H1 (cell line): ENCODE measurements around the gene TEX38. TPM values are rescaled to one million over a fixed set of nuclear protein-coding genes. Genes with fewer than 3 reads are reported as not detected.

ENCODE experiments used
- CTCF ChIA-PET: fragments of 300-600 bp; sonication (Branson Sonifier 250); formaldehyde crosslinking; loops from one replicate; lab custom pipeline; 2021; ENCODE audit not compliant: partially characterized antibody; lab: Charles Lee
- POLR2A ChIA-PET: fragments of 300-600 bp; sonication (Branson Sonifier 250); formaldehyde crosslinking; loops from one replicate; lab custom pipeline; 2021; ENCODE audit warnings: inconsistent platforms; ENCODE audit not compliant: partially characterized antibody; lab: Charles Lee
- DNase-seq, 2 experiments: peaks; one replicate each; pipeline versions ENCODE4 v3.0.0 to v3.0.0-alpha.2; 2010 to 2022; ENCODE audit warnings: low spot score in 2 of 2, low read depth in 1 of 2, mixed read lengths in 1 of 2
- FAIRE-seq: peaks from 2 replicates; lab custom pipeline; 2011; peaks lifted over from hg19 to GRCh38; lab: Jason Lieb, UNC
- H2AFZ ChIP-seq: 2 replicates; pipeline ENCODE4 v1.8.1; 2012; ENCODE audit warnings: low read length, inconsistent platforms
- H2AK5ac ChIP-seq: 2 replicates; pipeline ENCODE4 v1.6.1; 2013; ENCODE audit warnings: low read depth, low read length
- H2BK120ac ChIP-seq: replicated peaks from 2 replicates; pipeline ENCODE3; 2013; ENCODE audit warnings: low read depth, low read length, inconsistent platforms
- H2BK12ac ChIP-seq: 2 replicates; pipeline ENCODE4 v1.6.1; 2013; ENCODE audit warnings: low read depth, low read length
- H2BK15ac ChIP-seq: 2 replicates; pipeline ENCODE4 v1.6.1; 2013; ENCODE audit warnings: low read length
- H2BK20ac ChIP-seq: 2 replicates; pipeline ENCODE4 v1.6.1; 2013; ENCODE audit warnings: low read length
- H2BK5ac ChIP-seq: 2 replicates; pipeline ENCODE4 v1.6.1; 2013; ENCODE audit warnings: low read depth, low read length
- H3K14ac ChIP-seq: 2 replicates; pipeline ENCODE4 v1.6.1; 2013; ENCODE audit warnings: inconsistent platforms; ENCODE audit not compliant: insufficient read length
- H3K18ac ChIP-seq: 2 replicates; pipeline ENCODE4 v1.6.1; 2013; ENCODE audit warnings: low read length; ENCODE audit errors: extremely low read depth
- H3K23ac ChIP-seq: 2 replicates; pipeline ENCODE4 v1.6.1; 2013; ENCODE audit warnings: inconsistent platforms; ENCODE audit not compliant: insufficient read length
- H3K23me2 ChIP-seq: 2 replicates; pipeline ENCODE4 v1.6.1; 2013; ENCODE audit warnings: low read depth, low read length
- H3K27ac ChIP-seq: 2 replicates; pipeline ENCODE4 v1.6.1; 2011; ENCODE audit warnings: low read depth, low read length, inconsistent platforms
- H3K27me3 ChIP-seq, 4 experiments: replicated peaks in 1 of 4; 1 replicate in 1 of 4; 2 replicates in 3 of 4; pipeline versions ENCODE4 v1.6.1 to v1.8.1; 2011 to 2013; ENCODE audit warnings: low read length in 3 of 4, mild to moderate bottlenecking in 3 of 4, inconsistent platforms in 2 of 4, mixed read lengths in 2 of 4, moderate library complexity in 1 of 4; ENCODE audit not compliant: control insufficient read depth in 3 of 4, insufficient read depth in 3 of 4; ENCODE audit errors: extremely low read depth in 1 of 4
- H3K36me3 ChIP-seq, 4 experiments: 2 replicates each; pipeline versions ENCODE4 v1.6.1 to v1.8.1; 2011 to 2013; ENCODE audit warnings: mild to moderate bottlenecking in 4 of 4, low read length in 3 of 4, moderate library complexity in 2 of 4, control low read depth in 1 of 4, inconsistent platforms in 1 of 4; ENCODE audit not compliant: insufficient read depth in 4 of 4, control insufficient read depth in 2 of 4
- H3K4ac ChIP-seq: replicated peaks from 2 replicates; pipeline ENCODE3; 2013; ENCODE audit warnings: low read length, low read depth, mixed read lengths, inconsistent platforms; ENCODE audit not compliant: insufficient read length
- H3K4me1 ChIP-seq, 4 experiments: replicated peaks in 1 of 4; 1 replicate in 1 of 4; 2 replicates in 3 of 4; pipeline versions ENCODE4 v1.6.1 to v1.8.1; 2011 to 2013; ENCODE audit warnings: low read length in 3 of 4, inconsistent platforms in 2 of 4, mixed read lengths in 1 of 4; ENCODE audit not compliant: insufficient read depth in 4 of 4, control insufficient read depth in 3 of 4
- H3K4me2 ChIP-seq, 2 experiments: 2 replicates each; pipeline versions ENCODE4 v1.6.1 to v1.8.1; 2011 to 2013; ENCODE audit warnings: low read depth in 2 of 2, low read length in 2 of 2, control low read depth in 1 of 2, inconsistent platforms in 1 of 2, mild to moderate bottlenecking in 1 of 2; ENCODE audit not compliant: insufficient read depth in 1 of 2
- H3K4me3 ChIP-seq, 4 experiments: fragments of 200-600, 300-600 bp in 1 of 4; sonication (generic), shearing (Covaris generic), sonication (Bioruptor Twin) in 1 of 4; 2 replicates each; pipeline versions ENCODE4 v1.5.1 to v1.8.1; 2011 to 2016; ENCODE audit warnings: low read length in 4 of 4, low read depth in 3 of 4, control low read depth in 2 of 4, inconsistent platforms in 2 of 4, mild to moderate bottlenecking in 2 of 4, mixed read lengths in 1 of 4, moderate library complexity in 1 of 4; ENCODE audit not compliant: insufficient read depth in 2 of 4; ENCODE audit errors: extremely low read depth in 1 of 4
- H3K56ac ChIP-seq: replicated peaks from 2 replicates; pipeline ENCODE3; 2013; ENCODE audit warnings: low read depth, mild to moderate bottlenecking, mixed read lengths, low read length, inconsistent platforms; ENCODE audit not compliant: insufficient read length
- H3K79me1 ChIP-seq: 2 replicates; pipeline ENCODE4 v1.6.1; 2013; ENCODE audit warnings: low read depth, low read length, control low read depth
- H3K79me2 ChIP-seq, 2 experiments: 2 replicates each; pipeline versions ENCODE4 v1.6.1 to v1.8.1; 2012 to 2013; ENCODE audit warnings: low read length in 2 of 2, mild to moderate bottlenecking in 2 of 2, inconsistent platforms in 1 of 2; ENCODE audit not compliant: insufficient read depth in 2 of 2, control insufficient read depth in 1 of 2
- H3K9ac ChIP-seq, 4 experiments: replicated peaks in 1 of 4; 1 replicate in 1 of 4; 2 replicates in 3 of 4; pipeline versions ENCODE4 v1.6.1 to v1.8.1; 2011 to 2013; ENCODE audit warnings: low read depth in 3 of 4, low read length in 3 of 4, control low read depth in 2 of 4, mild to moderate bottlenecking in 2 of 4, moderate library complexity in 2 of 4, inconsistent platforms in 1 of 4; ENCODE audit errors: extremely low read depth in 1 of 4
- H3K9me3 ChIP-seq, 2 experiments: 2 replicates each; pipeline versions ENCODE4 v1.6.1 to v1.8.1; 2012 to 2013; ENCODE audit warnings: mild to moderate bottlenecking in 2 of 2, moderate library complexity in 2 of 2, control low read depth in 1 of 2, inconsistent platforms in 1 of 2, low read depth in 1 of 2, low read length in 1 of 2, mixed read lengths in 1 of 2; ENCODE audit not compliant: insufficient read depth in 2 of 2
- H4K20me1 ChIP-seq, 2 experiments: replicated peaks in 1 of 2; 2 replicates each; pipeline versions ENCODE3 to v1.8.1; 2011 to 2013; ENCODE audit warnings: inconsistent platforms in 2 of 2, low read length in 2 of 2, mild to moderate bottlenecking in 1 of 2; ENCODE audit not compliant: insufficient read depth in 2 of 2, control insufficient read depth in 1 of 2
- H4K5ac ChIP-seq: 2 replicates; pipeline ENCODE4 v1.6.1; 2013; ENCODE audit warnings: low read length, low read depth, mixed read lengths, inconsistent platforms; ENCODE audit not compliant: insufficient read length
- H4K8ac ChIP-seq: 2 replicates; pipeline ENCODE4 v1.8.0; 2013; ENCODE audit warnings: mild to moderate bottlenecking, moderate library complexity, low read length, inconsistent platforms; ENCODE audit not compliant: insufficient read depth; ENCODE audit errors: extremely low read depth
- H4K91ac ChIP-seq: replicated peaks from 2 replicates; pipeline ENCODE3; 2013; ENCODE audit warnings: low read length, mixed read lengths, inconsistent platforms; ENCODE audit not compliant: insufficient read length
- ATF2 ChIP-seq: IDR thresholded peaks from 2 replicates; pipeline ENCODE4 v1.6.1; 2012; ENCODE audit warnings: low read length, inconsistent platforms
- ATF3 ChIP-seq: IDR thresholded peaks from 2 replicates; pipeline ENCODE4 v1.6.1; 2011; ENCODE audit warnings: low read depth, mild to moderate bottlenecking, low read length; ENCODE audit not compliant: insufficient read depth
- CHD1 ChIP-seq: IDR thresholded peaks from 2 replicates; pipeline ENCODE4 v1.6.1; 2012; ENCODE audit warnings: low read depth, low read length, improper control_type of control experiment
- CHD2 ChIP-seq: IDR thresholded peaks from 2 replicates; pipeline ENCODE4 v1.6.1; 2012; ENCODE audit warnings: low read length, improper control_type of control experiment
- EZH2 ChIP-seq: fragments of 200-600 bp; sonication (generic); IDR thresholded peaks from 2 replicates; pipeline ENCODE4 v1.7.1; 2012; ENCODE audit warnings: low read depth, mild to moderate bottlenecking, moderate library complexity, low read length, inconsistent platforms; ENCODE audit not compliant: severe bottlenecking
- HDAC2 ChIP-seq, 2 experiments: fragments of 300-600 bp in 1 of 2; sonication (generic) in 1 of 2; IDR thresholded peaks; 2 replicates each; pipeline ENCODE4 v1.6.1; 2011 to 2012; ENCODE audit warnings: low read depth in 2 of 2, low read length in 2 of 2, mild to moderate bottlenecking in 2 of 2, moderate library complexity in 2 of 2, borderline replicate concordance in 1 of 2, inconsistent platforms in 1 of 2
- HDAC6 ChIP-seq: IDR thresholded peaks from one replicate; pipeline ENCODE4 v1.7.1; 2012; ENCODE audit warnings: low read depth, mild to moderate bottlenecking, inconsistent platforms, low read length, moderate library complexity
- KDM1A ChIP-seq: fragments of 200-600, 300-600 bp; sonication (generic); IDR thresholded peaks from 2 replicates; pipeline ENCODE4 v1.7.1; 2016; ENCODE audit warnings: mild to moderate bottlenecking, low read length, borderline replicate concordance
- KDM5A ChIP-seq: fragments of 200-600 bp; IDR thresholded peaks from 2 replicates; pipeline ENCODE4 v1.7.1; 2012; ENCODE audit warnings: mild to moderate bottlenecking, low read length, inconsistent platforms, mixed read lengths
- NRF1 ChIP-seq: IDR thresholded peaks from 2 replicates; pipeline ENCODE4 v1.6.1; 2011; ENCODE audit warnings: mild to moderate bottlenecking, low read depth, low read length, improper control_type of control experiment
- SP2 ChIP-seq: IDR thresholded peaks from 2 replicates; pipeline ENCODE4 v1.6.1; 2012; ENCODE audit warnings: mild to moderate bottlenecking, low read length, inconsistent platforms
- TAF1 ChIP-seq: IDR thresholded peaks from 2 replicates; pipeline ENCODE4 v1.6.1; 2011; ENCODE audit warnings: mild to moderate bottlenecking, low read depth, low read length
- WGBS, 2 experiments: shearing (Covaris generic) in 1 of 2; methylation state at CpG; one replicate each; pipeline versions ENCODE4 v1.1.6 to v1.1.7; 2013 to 2015; ENCODE audit warnings: low lambda C conversion rate in 2 of 2, mixed read lengths in 2 of 2, inconsistent platforms in 1 of 2, low coverage in 1 of 2, missing lambda C conversion rate in 1 of 2; ENCODE audit not compliant: insufficient replicate concordance in 2 of 2, insufficient coverage in 1 of 2, insufficient read length in 1 of 2; ENCODE audit errors: extremely low coverage in 1 of 2, missing lambda C conversion rate in 1 of 2; 5-methylcytosine and 5-hydroxymethylcytosine counted together
- polyA plus RNA-seq, 7 experiments: library from polyadenylated mRNA; depleted of rRNA in 3 of 7; stranded (reverse) in 5 of 7; unstranded in 2 of 7; fragments of >200 nt in 5 of 7; fragments of 200-250 nt in 2 of 7; gene quantifications; 1 replicate in 5 of 7; 2 replicates in 1 of 7; 4 replicates in 1 of 7; pipeline versions ENCODE4 v1.2.1 to v1.2.3, GENCODE V29; 2011 to 2013; ENCODE audit warnings: missing spikeins in 2 of 7, mixed read lengths in 2 of 7
- total RNA-seq: library from RNA; stranded (reverse); fragmentation: NEBNext Ultra II Directional; extraction: Animal tissue kit (Norgen Biotek cat#: 25700); gene quantifications from 2 replicates; pipeline ENCODE4 v1.2.1, GENCODE V29; 2021

Gene TEX38
- total and polyA plus RNA-seq, 2 of the 8 experiments (the other 6 are each of a cell fraction or from before 2014, with no cell fraction given) = 0.33 TPM; not detected in 1

- H2BK20ac ChIP-seq = no peak overlapping the region
- H3K9ac ChIP-seq = no peak overlapping the region
- no peaks in the 10 kb centered on the region for H3K23me2 ChIP-seq
- H3K56ac ChIP-seq = no peak overlapping the region
- ChIA-PET POLR2A (no interaction called here), CTCF (interaction anchor here (0.7 kb wide), 1 partner anchor 13 kb away, joined by 3 read pairs; no protein-coding TSS in a partner anchor)
- no peak overlapping the region for H4K5ac ChIP-seq
- no peak overlapping the region for H3K18ac ChIP-seq
- no peak overlapping the region for H2BK12ac ChIP-seq
- WGBS, 2 experiments = 75% methylated on average over 1 of the region's 1 CpG; no CpG with 5 or more reads in 1 of the 2 experiments
- no peaks in the 10 kb centered on the region for H3K9me3 ChIP-seq
- H4K91ac ChIP-seq = no peak overlapping the region
- H3K79me1 ChIP-seq = no peaks in the 10 kb centered on the region
- no peak overlapping the region for H3K4me3 ChIP-seq
- no peak for FAIRE-seq
- H2BK120ac ChIP-seq = no peak overlapping the region
- H3K79me2 ChIP-seq = no peaks in the 10 kb centered on the region
- no peaks in the 10 kb centered on the region; a peak in 1 of 7 replicates for H3K4me1 ChIP-seq
- H2AFZ ChIP-seq = no peak overlapping the region
- H3K23ac ChIP-seq = no peak overlapping the region
- no peak overlapping the region for H3K4ac ChIP-seq
- peaks cover 11 to 62% (median 56%) of the 10 kb centered on the region in 4 experiments for H3K36me3 ChIP-seq
- no peak overlapping the region for H2AK5ac ChIP-seq
- H2BK5ac ChIP-seq = no peak overlapping the region
- H4K20me1 ChIP-seq = peaks cover 0 to 4% of the 10 kb centered on the region in 2 experiments
- no peak overlapping the region for H3K27ac ChIP-seq
- H3K27me3 ChIP-seq = no peaks in the 10 kb centered on the region
- no peak overlapping the region for H2BK15ac ChIP-seq
- no peak overlapping the region for H3K4me2 ChIP-seq
- H3K14ac ChIP-seq = no peak overlapping the region
- DNase-seq = no peak
- no peak overlapping the region for H4K8ac ChIP-seq
- TF ChIP-seq HDAC6 (no peak), KDM5A (no peak), ATF2 (no peak), TAF1 (no peak), KDM1A (no peak), CHD1 (no peak), SP2 (no peak), CHD2 (no peak), NRF1 (no peak), HDAC2 (IDR thresholded peaks at IDR 0.05; ENCODE audit: borderline replicate concordance in 1 of 2, low read depth in 2 of 2, low read length in 2 of 2) (no peak), EZH2 (no peak), ATF3 (no peak)
Observed at GRCh38 chr1:46689897-46690296, 18.2 kb downstream of the TEX38 start.
